ENCODE results near the gene CRYL1.

The CRYL1 gene

DNA sequence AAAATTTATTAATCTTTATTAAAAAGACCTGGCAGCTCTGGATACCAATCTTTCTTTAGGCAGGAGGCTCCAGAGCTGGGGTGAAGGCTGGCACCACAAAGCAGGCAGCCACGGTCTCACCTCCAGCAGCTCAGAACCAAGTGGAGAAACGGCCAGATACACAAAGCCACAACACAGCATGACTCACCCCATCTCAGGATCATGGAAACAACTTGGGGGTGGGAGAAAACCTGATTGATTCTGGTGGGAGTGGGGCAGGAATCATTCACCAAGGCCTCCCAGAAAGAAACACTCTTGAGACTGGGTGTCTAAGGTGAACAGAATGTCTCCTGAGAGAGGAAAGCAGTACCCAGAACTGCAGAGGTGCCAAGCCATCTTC lies 64.2 kb downstream of the CRYL1 start:
- H3K27me3 ChIP-seq (ENCODE audit: low read length) = no peaks in the 10 kb centered on the region
- no peaks in the 10 kb centered on the region for H3K79me2 ChIP-seq (ENCODE audit: insufficient read depth, low read length)
- no peak overlapping the region for H2AFZ ChIP-seq (ENCODE audit: low read depth, low read length, severe bottlenecking)
- H3K4me2 ChIP-seq (ENCODE audit: low read depth, low read length, poor library complexity, severe bottlenecking) = no peak overlapping the region
- no peaks in the 10 kb centered on the region for H3K9me3 ChIP-seq (ENCODE audit: insufficient read depth, low read length)
- no peak overlapping the region for H3K27ac ChIP-seq (ENCODE audit: low read depth, low read length)
- H3K9me2 ChIP-seq (replicated peaks; ENCODE audit: insufficient read depth, low read length) = no peaks in the 10 kb centered on the region
- H3K4me3 ChIP-seq (ENCODE audit: insufficient read depth, low read length, poor library complexity, severe bottlenecking) = no peak overlapping the region
- no peak overlapping the region for H3K9ac ChIP-seq (ENCODE audit: low read length)
- no peaks in the 10 kb centered on the region for H3F3A ChIP-seq (ENCODE audit: insufficient read depth)
- TF ChIP-seq, protein P1, sequence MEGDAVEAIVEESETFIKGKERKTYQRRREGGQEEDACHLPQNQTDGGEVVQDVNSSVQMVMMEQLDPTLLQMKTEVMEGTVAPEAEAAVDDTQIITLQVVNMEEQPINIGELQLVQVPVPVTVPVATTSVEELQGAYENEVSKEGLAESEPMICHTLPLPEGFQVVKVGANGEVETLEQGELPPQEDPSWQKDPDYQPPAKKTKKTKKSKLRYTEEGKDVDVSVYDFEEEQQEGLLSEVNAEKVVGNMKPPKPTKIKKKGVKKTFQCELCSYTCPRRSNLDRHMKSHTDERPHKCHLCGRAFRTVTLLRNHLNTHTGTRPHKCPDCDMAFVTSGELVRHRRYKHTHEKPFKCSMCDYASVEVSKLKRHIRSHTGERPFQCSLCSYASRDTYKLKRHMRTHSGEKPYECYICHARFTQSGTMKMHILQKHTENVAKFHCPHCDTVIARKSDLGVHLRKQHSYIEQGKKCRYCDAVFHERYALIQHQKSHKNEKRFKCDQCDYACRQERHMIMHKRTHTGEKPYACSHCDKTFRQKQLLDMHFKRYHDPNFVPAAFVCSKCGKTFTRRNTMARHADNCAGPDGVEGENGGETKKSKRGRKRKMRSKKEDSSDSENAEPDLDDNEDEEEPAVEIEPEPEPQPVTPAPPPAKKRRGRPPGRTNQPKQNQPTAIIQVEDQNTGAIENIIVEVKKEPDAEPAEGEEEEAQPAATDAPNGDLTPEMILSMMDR (IDR thresholded peaks at IDR 0.05; ENCODE audit: insufficient read depth, low read length, poor library complexity, severe bottlenecking) = no peak
- TF ChIP-seq EZH2phosphoT487 (conservative IDR thresholded peaks at IDR 0.05; ENCODE audit: low read length) = no peak
- no peaks in the 10 kb centered on the region for H3K36me3 ChIP-seq (ENCODE audit: low read length)
- no peaks in the 10 kb centered on the region for H4K20me1 ChIP-seq (ENCODE audit: low read depth, low read length)

DNA sequence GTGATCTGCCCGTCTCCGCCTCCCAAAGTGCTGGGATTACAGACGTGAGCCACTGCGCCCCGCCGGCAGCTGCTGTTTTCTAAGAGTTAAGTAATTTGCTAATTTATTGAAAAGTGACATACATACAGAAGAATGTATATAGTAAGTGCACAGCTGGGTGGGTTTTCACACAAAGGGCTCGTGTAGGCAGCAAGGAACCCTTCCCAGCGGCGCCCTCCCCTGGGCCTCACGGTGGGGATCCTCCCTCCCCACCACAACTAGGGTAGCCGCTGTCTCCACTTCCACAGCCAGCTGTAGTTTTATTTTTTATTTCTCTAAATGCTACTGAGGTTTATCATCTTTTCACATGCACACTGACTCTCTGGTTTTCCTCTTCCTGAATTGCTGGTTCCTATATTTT lies 64.9 kb downstream of the CRYL1 start:
- Histone ChIP-seq H3K79me2 (ENCODE audit: insufficient read depth, low read length) (no peaks in the 10 kb centered on the region), H4K20me1 (ENCODE audit: low read depth, low read length) (no peaks in the 10 kb centered on the region), H3K9me2 (replicated peaks; ENCODE audit: insufficient read depth, low read length) (no peaks in the 10 kb centered on the region), H3K4me3 (ENCODE audit: insufficient read depth, low read length, poor library complexity, severe bottlenecking) (no peak overlapping the region), H2AFZ (ENCODE audit: low read depth, low read length, severe bottlenecking) (no peak overlapping the region), H3K9me3 (ENCODE audit: insufficient read depth, low read length) (no peaks in the 10 kb centered on the region), H3K27ac (ENCODE audit: low read depth, low read length) (no peak overlapping the region), H3K36me3 (ENCODE audit: low read length) (no peaks in the 10 kb centered on the region), H3K4me2 (ENCODE audit: low read depth, low read length, poor library complexity, severe bottlenecking) (no peak overlapping the region), H3K27me3 (ENCODE audit: low read length) (no peaks in the 10 kb centered on the region), H3F3A (ENCODE audit: insufficient read depth) (no peaks in the 10 kb centered on the region), H3K9ac (ENCODE audit: low read length) (no peak overlapping the region)
- TF ChIP-seq EZH2phosphoT487 (conservative IDR thresholded peaks at IDR 0.05; ENCODE audit: low read length) = no peak
- TF ChIP-seq, protein P1 (IDR thresholded peaks at IDR 0.05; ENCODE audit: insufficient read depth, low read length, poor library complexity, severe bottlenecking) = no peak

DNA sequence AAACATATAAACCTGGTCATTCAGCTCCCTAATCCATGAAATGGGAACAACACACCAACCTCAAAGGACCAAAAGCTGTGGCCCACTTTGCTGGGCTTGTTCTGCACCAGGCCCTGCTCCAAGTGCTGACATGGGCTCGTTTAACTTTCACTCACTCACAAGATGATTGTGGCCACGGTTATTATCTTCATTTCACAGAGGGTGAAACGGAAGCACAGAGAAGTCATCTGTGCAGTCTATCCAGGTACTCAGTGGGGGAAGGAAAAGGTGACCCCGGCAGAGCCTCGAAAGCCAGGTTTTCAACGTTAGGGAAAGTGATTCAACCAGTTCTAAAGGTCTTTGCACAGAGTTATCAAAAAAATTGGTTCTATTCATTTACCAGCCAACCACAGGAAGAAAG lies 68.0 kb downstream of the CRYL1 start:
- Histone ChIP-seq H3K4me3 (ENCODE audit: insufficient read depth, low read length, poor library complexity, severe bottlenecking) (no peak overlapping the region), H3K9me3 (ENCODE audit: insufficient read depth, low read length) (no peaks in the 10 kb centered on the region), H3K36me3 (ENCODE audit: low read length) (no peaks in the 10 kb centered on the region), H3K27ac (ENCODE audit: low read depth, low read length) (no peak overlapping the region), H4K20me1 (ENCODE audit: low read depth, low read length) (no peaks in the 10 kb centered on the region), H2AFZ (ENCODE audit: low read depth, low read length, severe bottlenecking) (no peak overlapping the region), H3K4me2 (ENCODE audit: low read depth, low read length, poor library complexity, severe bottlenecking) (no peak overlapping the region), H3K9ac (ENCODE audit: low read length) (no peak overlapping the region), H3K27me3 (ENCODE audit: low read length) (no peaks in the 10 kb centered on the region), H3K9me2 (replicated peaks; ENCODE audit: insufficient read depth, low read length) (no peaks in the 10 kb centered on the region), H3F3A (ENCODE audit: insufficient read depth) (no peaks in the 10 kb centered on the region), H3K79me2 (ENCODE audit: insufficient read depth, low read length) (no peaks in the 10 kb centered on the region)
- TF ChIP-seq, protein P1 (IDR thresholded peaks at IDR 0.05; ENCODE audit: insufficient read depth, low read length, poor library complexity, severe bottlenecking) = no peak
- no peak for TF ChIP-seq EZH2phosphoT487 (conservative IDR thresholded peaks at IDR 0.05; ENCODE audit: low read length)

DNA sequence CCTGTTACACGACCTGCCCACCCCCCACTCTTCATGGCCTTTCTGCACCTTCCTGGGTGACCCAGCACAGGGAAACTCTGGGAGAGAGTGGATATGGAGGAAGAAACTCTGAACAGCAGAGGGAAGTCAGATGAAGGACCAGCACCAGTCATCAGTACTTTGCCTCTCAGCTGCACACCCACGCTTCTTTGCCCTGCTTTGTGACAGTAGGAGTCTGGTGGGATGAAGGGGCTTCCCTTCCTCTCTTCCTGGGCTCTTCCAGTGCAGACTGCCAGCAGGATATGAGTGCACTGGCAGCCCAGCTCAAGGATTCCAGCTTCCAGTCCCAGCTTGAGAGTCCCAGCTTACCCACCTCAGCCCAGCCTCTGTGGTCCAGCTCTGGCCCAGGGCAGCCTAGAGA lies 68.9 kb downstream of the CRYL1 start:
- TF ChIP-seq EZH2phosphoT487 (conservative IDR thresholded peaks at IDR 0.05; ENCODE audit: low read length) = no peak
- TF ChIP-seq, protein P1 (IDR thresholded peaks at IDR 0.05; ENCODE audit: insufficient read depth, low read length, poor library complexity, severe bottlenecking) = no peak
- no peaks in the 10 kb centered on the region for H4K20me1 ChIP-seq (ENCODE audit: low read depth, low read length)
- H3K9me2 ChIP-seq (replicated peaks; ENCODE audit: insufficient read depth, low read length) = no peaks in the 10 kb centered on the region
- H3K4me3 ChIP-seq (ENCODE audit: insufficient read depth, low read length, poor library complexity, severe bottlenecking) = no peak overlapping the region
- H3K79me2 ChIP-seq (ENCODE audit: insufficient read depth, low read length) = no peaks in the 10 kb centered on the region
- no peaks in the 10 kb centered on the region for H3K27me3 ChIP-seq (ENCODE audit: low read length)
- H3K4me2 ChIP-seq (ENCODE audit: low read depth, low read length, poor library complexity, severe bottlenecking) = no peak overlapping the region
- no peaks in the 10 kb centered on the region for H3F3A ChIP-seq (ENCODE audit: insufficient read depth)
- H2AFZ ChIP-seq (ENCODE audit: low read depth, low read length, severe bottlenecking) = no peak overlapping the region
- H3K9ac ChIP-seq (ENCODE audit: low read length) = no peak overlapping the region
- no peaks in the 10 kb centered on the region for H3K36me3 ChIP-seq (ENCODE audit: low read length)
- H3K27ac ChIP-seq (ENCODE audit: low read depth, low read length) = no peak overlapping the region
- no peaks in the 10 kb centered on the region for H3K9me3 ChIP-seq (ENCODE audit: insufficient read depth, low read length)

Data from SU-DHL-6 (cell line).